Esophagus squamous epithelium (tissue), 4 donors: ENCODE results near the gene CHGA.

Source experiments
- POLR2A ChIP-seq, 4 donors: fragments of 450-650 bp; IDR thresholded peaks; one replicate each; pipeline ENCODE4 v1.6.1; 2017; ENCODE audit warnings: antibody characterized with exemption in 4 of 4, mild to moderate bottlenecking in 4 of 4, moderate library complexity in 3 of 4
- TF ChIP-seq, protein P1 (sequence below), 6 experiments: fragments of 450-650 bp in 4 of 6; fragments of 200-600 bp in 2 of 6; sonication (generic) in 2 of 6; IDR thresholded peaks; one replicate each; pipeline ENCODE4 v1.5.1; 2016 to 2019; ENCODE audit warnings: antibody characterized with exemption in 6 of 6, mild to moderate bottlenecking in 4 of 6, moderate library complexity in 4 of 6

DNA sequence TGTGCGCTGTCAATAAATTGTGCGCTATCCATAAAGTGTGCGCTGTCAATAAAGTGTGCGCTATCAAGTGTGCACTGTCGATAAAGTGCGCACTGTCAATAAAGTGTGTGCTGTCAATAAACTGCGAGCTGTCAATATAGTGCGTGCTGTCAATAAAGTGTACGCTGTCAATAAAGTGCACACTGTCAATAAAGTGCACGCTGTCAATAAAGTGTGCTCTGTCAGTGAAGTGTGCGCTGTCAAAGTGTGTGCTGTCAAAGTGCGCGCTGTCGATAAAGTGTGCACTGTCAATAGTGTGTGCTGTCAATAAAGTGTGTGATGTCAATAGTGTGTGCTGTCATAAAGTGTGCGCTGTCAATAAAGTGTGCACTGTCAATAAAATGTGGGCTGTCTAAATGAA, 2.9 kb upstream of the CHGA start:
- TF ChIP-seq, protein P1, sequence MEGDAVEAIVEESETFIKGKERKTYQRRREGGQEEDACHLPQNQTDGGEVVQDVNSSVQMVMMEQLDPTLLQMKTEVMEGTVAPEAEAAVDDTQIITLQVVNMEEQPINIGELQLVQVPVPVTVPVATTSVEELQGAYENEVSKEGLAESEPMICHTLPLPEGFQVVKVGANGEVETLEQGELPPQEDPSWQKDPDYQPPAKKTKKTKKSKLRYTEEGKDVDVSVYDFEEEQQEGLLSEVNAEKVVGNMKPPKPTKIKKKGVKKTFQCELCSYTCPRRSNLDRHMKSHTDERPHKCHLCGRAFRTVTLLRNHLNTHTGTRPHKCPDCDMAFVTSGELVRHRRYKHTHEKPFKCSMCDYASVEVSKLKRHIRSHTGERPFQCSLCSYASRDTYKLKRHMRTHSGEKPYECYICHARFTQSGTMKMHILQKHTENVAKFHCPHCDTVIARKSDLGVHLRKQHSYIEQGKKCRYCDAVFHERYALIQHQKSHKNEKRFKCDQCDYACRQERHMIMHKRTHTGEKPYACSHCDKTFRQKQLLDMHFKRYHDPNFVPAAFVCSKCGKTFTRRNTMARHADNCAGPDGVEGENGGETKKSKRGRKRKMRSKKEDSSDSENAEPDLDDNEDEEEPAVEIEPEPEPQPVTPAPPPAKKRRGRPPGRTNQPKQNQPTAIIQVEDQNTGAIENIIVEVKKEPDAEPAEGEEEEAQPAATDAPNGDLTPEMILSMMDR (IDR thresholded peaks at IDR 0.05), result no peak
- no peak for TF ChIP-seq POLR2A (IDR thresholded peaks at IDR 0.05)
